Activated CD4-positive, alpha-beta T cell treated with anti-CD3 and anti-CD28 coated beads, Interleukin-2, Interleukin-4, amounts not matched to agents 100 ng/mL and 50 ng/mL, durations not matched to agents 16 hours and 8 hours (primary cell): ENCODE results near the gene FXN.

Experiments
- DNase-seq: peaks from one replicate; pipeline ENCODE4 v3.0.0-alpha.2; 2020; ENCODE audit warnings: low spot score

Gene FXN

DNA sequence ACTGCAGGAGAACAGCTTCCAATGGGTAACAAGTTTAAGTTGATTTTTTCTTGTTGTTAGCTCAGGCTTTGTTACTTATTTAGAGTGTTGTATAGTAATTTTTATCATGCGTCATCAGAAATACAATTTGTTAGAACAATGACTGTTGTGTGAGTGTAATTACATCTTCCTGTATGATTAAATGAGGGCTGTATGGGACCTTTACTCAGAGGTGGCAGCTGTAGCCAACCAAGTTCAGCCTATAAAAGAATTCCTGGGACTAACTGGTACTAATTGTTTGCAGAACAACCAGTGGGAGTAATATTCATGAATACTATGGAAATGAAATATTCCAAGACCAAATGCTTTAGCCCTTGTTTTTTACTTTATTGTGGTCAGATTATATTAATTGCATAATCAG is 107.7 kb downstream of the FXN start:
- no peak for DNase-seq

GRCh38 chr9:69145144-69145715 is 109.7 kb downstream of the FXN start:
- no peak for DNase-seq

DNA sequence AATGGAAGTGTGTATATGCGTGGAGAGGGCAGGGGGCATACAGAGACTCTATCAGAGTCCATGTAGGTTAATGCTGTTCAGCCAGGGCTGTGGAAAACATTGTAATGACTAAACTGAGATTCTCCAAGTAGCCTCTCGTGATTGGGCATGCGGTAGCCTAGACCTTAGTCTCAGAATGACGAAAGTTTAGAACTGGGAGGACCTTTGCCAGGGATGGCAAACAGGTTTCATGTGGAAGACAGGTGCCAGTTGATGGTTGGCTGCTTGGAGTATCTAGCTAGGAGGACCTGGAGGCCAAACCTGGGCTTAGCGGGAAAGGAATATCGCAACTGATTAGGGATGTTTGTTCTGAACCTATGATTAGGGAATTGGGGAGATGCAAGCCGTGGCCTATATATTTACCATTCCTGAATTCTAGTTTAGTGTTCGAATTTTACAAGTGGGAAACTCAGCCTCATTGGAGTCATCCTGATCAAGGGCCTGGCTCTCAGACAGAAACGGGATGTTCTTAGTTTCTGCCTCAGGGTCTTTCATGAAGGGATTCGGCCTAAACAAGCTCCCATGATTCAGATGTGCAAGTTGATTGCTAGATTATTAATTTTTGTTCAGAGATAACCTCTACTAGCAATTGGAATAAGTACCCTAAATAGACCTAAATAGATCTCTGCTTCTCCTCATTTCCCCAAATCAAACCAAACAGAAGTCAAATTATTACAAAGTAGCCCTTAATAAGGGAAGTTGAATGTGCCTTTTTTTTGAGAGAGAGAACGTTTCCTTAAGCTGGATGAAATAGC is 111.7 kb downstream of the FXN start:
- no peak for DNase-seq

DNA sequence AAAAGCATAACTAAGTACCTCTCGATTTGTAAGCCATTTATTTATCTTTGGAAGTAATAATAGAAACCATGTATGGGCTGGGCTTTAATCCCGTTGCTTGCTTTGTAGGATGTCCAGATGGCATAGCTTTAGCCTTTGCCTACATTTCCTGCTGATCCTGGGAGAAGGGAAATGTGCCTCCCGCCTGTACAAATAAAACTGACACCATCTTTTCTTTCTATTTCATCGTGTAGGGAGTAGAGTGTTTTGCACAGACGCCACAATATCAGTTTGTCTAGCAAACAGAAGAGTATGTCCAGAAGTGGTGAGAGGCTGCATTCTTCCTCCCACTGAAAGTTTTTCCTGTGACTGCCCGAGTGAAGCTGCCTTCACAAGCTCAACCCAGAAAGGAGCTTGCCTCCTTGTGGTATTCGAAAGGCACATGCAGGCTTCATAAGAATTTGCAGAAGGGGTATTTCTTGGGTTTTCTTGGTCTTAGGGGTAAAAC is 113.8 kb downstream of the FXN start:
- no peak for DNase-seq
